Stimulated activated CD8-positive, alpha-beta memory T cell treated with anti-CD3 and anti-CD28 coated beads, Interleukin-7, amount 100 ng/mL, for 1 hour (primary cell): ENCODE measurements around the gene MAP1B.

Source experiments
- DNase-seq, 2 donors: peaks; one replicate each; pipeline ENCODE4 v3.0.0-alpha.2; 2020; ENCODE audit warnings: low read depth in 2 of 2

MAP1B gene

DNA sequence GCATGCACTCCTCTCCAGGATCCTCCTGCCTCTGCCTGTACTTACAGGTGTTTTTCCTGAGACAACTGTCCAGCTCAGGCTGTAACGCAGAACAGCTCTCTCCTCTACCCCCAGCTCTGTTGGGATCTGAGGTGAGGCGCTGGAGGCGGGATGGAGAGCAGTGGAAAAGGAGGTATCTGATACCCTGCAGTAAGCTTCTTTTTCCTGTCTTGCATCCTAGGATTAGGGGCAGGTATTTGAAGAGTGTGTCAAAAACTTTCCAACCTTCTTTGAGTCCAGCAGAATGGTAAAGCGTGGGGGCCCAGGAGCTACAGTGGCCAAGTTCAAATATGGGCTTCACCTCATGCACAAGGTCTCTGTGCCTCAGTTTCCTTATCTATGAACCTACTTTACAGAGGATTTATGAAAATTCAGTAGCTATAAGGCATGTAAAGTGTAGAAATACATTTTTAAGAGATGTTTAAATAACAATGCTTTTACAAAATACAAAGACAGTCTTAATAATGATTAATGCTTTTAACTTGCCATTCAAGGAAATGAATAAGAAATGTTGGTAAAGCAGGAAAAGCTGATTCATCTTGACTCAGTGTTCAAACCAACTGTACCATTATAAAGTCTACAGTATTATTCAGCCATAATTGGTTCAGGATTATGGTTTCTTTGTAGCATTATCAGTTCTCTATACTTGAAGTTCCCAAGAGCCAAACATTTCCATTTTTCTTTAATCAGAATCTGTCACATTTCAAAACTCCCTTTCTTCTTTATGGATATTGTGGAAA, 26.1 kb downstream of the MAP1B start:
- no peak for DNase-seq

DNA sequence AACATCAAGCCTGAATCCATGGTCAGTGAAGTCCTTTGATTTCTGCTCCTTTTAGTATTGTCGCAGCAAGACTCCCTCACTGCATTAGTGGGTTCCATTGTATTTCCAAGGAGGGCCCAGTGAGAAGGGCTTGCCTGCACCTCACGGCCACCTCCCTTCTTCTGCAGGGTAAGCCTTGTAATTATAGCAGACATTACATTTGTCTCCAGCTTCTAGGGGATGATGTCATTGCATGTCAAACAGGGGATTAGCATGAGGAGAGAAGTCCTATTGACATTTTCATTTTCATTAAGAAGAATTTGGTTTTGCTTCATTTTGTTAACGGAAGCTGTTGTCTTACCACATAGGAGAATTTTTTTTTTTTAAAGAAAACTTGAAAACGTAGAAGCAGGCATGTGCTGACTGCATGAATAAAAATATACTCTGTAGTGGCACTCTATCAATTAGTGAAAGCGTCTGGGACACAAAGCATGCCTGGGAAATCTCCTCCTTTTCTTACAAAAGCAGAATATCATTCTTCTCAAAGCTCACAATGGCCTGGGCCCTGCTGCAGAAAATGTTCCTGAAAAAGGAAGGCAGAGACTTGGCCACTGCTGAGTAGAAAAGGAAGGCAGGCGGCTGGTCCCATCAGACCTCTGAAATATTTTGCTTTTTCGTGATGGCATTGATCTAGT, 27.1 kb downstream of the MAP1B start:
- DNase-seq: no peak

DNA sequence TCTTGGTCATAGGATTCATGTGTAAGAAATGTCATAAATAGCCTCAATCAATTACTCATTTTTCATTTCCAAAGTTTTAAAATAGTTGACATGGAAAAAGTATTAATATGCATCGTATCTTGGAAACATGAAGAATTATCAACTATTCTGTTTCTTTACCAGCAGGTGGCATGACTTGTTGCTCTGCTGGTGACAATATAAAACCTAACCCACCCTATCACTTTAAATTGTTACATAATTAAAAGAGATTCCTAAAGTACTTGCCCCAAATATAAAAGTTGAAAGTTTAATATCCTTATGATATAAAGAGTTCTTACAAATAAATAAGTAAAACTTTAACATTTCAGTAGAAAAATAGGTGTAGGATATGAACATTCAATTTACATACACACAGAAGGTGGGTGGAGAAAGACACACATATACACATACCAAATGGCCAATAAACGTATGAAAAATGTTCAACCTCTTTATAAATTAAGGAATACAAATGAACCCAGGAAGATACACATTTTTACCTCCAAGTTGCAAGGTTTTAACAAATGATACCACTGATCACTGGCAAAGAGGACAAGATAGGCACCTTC, 30.6 kb downstream of the MAP1B start:
- no peak for DNase-seq

DNA sequence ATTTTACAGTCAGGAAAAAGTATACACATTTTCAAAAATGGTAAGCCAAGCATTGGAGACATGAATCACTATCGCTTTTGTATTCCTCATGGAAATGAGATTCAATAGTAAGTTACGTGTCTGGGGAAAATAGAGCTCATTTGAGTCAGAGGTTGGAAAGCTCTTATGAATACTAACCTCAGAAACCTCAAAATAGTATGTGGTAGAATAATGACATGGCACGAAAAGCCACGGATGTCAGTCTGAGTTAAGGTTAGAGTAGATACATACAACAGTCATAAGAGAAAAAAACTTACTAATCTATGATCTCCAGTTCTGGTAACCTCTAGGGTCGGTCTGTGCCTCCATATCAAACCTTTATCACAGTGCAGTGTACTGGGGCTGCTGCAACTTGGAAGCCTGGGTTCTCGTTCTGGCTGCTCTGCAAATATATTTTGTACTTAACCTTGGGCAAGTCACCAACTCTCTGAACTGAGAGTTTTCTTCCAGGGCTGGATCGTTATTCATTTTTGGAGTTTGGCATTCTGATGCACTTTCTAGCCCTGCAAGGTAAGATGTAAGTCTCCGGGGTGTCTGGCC, 31.8 kb downstream of the MAP1B start:
- no peak for DNase-seq

DNA sequence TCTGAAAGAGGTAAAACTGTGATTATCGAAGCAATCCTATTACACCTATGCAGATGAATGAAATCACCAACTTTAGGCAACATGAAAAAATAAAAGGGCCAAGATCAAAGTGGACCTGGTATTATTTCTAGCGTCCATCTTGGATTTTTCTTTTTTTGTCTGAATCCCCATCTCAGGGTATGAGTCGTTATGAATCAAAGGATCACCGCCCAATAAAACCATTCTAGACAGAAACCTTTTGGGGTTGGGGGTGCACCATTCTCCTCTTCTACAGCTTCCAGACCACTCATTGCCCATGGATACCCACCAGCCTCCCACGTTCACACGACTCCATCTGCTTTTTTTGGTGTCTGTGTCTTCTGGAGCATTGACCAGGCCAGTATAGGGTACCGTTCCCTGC, 33.4 kb downstream of the MAP1B start:
- DNase-seq: no peak

DNA sequence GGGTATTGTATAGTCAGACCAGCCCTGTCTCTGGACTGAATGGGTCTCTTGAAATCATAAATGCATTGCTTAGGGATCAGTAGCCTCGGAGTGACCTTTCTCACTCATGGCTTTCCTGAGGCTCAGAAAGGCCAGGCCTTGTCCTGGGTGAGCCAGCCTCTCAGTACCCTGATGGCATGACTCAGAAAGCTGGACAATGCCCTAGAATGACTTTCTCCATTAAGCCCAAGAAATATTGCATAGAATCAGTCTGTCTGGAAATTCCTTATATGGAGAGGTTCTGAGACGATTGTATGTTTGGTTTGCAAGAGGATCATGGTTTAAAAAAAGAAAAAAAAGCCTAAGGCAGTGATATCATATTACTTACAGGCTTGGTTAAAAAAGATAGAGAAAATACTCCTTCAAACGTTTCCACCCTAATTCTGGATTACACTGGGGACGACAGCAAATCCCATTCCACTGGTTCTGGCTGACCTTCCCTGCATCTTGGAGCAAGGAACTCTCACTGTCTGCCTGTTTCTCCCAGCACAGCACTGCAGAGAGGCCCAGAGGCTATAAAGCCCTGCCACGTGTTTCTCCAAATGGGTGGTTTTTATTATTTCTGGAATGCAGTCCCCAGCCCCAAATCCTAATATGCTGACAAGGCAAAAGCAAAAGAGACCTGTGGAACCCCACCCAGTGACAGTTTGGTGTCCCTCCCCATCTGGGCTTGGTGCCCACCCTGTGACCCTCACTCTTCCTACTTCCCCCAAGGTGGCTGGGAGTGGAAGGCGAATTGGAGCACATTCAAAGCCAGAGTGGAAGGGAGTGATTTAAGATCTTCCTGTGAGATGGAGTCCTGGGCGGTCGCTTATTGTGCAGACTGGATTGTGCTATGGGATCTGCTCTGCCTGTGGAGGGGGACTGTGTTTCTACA, 34.4 kb downstream of the MAP1B start:
- no peak for DNase-seq

DNA sequence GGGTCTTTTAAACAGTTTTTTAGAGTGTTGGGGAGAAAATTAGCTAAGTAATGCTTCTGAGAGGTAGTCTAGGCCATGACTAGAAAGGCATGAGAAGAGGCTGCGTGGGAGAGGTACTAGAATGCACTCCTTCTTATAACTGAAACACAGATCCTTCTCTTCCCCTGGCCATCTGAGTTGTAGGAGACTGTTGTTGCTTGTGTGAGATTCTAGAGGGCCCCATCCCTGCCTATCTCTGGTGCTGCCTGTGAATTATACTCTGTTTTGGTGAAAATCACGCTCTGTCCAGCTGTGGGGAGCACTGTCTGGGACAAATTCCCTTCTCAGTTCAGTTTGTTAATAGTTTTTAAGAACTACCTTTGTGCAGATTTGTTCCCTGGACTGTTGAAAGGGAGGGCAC, 37.5 kb downstream of the MAP1B start:
- DNase-seq: no peak

DNA sequence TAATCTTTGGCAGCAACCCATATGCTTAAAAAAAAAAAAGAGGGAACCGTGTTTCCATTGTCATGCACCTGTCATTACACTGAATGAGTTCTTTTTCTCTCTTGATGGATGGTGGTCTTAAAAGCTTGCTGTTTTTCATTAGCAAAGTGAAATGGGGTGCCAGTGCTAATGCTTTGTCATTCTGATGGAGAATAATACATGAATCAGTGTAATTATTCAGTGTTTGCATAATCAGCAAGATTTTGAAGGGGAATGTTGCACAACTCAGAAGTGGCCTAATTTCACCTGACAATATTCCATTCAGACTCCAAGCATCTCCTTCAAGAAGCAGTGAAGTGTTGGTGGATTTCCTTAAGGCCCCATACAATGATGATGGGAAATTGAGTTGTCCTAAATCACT, 38.1 kb downstream of the MAP1B start:
- no peak for DNase-seq

DNA sequence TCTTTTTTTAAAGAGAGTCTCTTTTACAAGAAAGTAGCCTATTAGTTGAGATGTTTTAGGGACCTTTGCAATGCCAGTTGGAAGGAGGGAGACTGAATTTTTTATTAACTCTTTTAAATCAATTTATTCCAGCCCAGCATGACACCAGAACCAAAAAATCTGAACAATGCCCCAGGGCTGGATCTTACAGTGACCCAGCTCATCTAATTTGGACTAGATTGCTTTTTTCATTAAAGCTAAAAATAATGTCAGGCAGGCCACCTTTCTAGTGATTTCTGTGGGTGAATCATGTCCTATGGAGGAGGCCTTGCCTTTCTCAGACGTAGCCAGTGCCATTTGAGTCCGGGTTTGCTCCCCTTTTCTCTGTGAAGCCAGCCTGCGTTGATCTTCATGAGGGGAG, 38.8 kb downstream of the MAP1B start:
- DNase-seq: no peak

DNA sequence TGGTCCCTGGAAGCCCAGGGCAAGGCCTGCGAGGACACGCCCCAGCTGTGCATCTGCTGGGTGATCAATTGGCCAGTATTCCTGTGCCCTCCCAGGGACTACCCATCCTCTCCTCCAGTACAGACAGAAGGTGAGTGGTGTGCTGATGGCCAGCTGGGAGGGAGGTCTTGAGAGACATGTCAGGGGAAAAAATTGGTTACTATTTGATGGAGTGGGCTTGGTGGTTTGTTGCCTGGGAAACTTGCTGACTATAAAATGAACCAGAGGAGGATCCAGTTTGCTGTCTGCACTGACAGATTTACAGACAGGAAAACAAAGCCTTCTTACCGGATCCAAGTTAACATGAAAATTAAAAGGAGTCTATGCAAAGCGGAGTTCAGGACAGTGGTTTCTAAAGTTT, 40.3 kb downstream of the MAP1B start:
- no peak for DNase-seq

DNA sequence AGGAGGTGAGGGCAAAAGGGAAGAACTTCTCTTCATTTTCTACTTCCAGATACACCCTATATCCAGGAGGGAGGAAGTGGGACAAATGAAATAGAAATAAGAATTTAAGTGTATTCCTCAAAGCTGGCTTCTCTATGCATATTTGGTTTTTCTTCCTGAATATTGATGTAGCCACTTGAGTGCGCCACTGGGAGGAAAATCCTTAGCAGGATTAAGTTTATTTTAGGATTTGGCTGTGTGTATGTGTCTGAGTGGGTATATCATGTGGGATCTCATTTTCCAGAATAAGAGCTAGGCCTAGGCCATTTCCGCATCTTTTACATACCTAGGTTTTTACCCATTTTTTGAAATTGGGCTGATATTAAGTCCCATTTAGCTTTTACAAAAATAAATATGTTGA, 42.5 kb downstream of the MAP1B start:
- no peak for DNase-seq

DNA sequence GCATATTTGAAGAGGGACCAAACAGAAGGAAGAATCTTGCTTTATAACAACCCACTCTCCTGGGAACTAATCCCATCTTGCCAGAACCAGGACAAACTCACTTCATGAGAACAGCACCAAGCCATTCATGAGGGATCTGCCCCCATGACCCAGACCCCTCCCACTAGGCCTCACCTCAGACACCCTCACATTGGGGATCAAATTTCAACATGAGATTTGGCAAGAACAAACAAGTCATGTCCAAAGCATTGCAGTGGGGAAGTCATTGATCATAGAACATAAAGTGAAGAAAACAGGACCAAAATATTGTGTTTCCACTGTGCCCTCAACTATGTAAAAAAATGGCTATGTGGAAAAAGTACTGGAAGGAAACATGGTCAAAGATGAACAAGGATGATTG, 43.9 kb downstream of the MAP1B start:
- DNase-seq: no peak

DNA sequence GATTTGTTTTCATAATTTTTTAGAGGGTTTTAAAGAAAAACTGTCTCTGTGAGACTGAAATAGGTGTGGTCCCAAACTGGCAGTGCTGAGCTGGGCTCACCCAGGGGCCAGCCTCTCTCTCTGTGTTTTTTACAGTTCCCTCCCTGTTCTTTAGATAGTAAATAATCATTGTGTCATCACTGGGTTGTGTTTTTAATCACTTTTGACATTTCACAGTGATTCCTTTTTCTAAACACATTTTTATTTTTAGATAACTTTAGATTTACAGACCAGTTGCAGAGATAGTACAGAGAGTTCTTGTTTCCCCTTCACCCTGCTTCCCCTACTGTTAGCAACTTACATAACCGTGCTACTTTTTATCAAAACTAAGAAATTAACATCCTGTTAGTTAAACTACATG, 44.4 kb downstream of the MAP1B start:
- no peak for DNase-seq

DNA sequence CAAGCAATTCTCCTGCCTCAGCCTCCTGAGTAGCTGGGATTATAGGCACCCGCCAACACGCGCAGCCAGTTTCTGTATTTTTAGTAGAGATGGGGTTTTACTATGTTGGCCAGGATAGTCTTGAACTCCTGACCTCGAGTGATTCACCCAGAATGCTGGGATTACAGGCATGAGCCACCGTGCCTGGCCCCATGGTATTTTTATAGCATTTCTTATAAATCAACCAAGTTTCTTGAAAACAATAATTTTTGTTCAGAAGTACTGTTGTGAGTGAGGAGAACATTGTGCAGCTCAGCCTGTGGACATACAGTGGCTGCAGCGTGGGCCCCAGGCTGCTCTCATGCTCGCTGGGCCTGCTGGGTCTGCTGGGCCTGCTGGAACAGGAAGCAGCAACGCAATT, 45.3 kb downstream of the MAP1B start:
- no peak for DNase-seq

DNA sequence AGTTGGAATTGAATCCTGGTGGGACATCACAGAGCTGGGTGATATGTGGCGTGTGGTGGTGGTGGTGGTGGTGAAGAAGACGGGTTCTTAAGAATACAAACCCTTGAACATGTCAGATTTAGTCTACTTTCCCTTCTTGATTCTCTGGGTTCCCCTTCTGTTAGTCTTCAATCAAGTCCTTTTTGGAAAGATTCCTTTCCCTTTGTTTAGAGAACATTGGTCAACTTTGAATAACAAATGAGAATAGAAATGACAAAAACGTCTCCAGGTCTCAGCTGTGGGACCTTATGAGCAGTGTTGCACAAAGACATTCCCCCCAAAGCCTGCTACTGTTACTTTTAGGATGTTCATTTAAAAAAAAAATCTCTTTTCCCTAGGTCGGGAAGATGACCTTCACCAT, 46.3 kb downstream of the MAP1B start:
- no peak for DNase-seq

DNA sequence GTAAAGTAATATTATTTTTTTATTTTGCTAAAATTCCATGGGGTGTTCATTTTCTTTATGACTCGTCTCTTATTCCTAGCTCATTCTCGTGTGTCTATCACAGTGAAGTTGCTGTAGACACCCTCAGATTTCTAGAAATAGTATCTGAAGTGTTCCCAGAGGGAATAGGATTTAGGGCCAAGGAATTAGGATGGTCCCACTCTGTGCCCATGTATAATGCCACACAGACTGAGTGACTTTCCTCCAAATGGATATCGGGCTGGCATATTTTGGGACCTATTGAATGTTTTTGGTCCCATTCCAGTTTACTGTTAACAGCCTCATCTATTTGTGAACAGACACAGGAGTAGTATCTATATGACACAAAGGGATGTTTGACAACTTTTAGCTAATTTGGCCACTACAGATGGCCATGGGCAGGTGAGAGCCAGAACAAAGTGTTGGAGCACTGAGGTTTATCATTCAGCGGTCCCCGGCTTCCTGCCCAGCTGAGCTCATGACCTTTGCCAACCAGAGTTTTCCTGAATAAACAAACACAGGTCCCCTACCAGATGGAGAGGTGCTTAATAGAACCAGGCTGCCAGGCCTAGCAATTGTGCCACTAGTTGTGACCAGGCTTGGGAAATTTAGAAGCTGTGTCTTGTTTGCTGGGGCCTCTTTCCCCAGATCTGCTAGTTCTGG, 46.9 kb downstream of the MAP1B start:
- no peak for DNase-seq

DNA sequence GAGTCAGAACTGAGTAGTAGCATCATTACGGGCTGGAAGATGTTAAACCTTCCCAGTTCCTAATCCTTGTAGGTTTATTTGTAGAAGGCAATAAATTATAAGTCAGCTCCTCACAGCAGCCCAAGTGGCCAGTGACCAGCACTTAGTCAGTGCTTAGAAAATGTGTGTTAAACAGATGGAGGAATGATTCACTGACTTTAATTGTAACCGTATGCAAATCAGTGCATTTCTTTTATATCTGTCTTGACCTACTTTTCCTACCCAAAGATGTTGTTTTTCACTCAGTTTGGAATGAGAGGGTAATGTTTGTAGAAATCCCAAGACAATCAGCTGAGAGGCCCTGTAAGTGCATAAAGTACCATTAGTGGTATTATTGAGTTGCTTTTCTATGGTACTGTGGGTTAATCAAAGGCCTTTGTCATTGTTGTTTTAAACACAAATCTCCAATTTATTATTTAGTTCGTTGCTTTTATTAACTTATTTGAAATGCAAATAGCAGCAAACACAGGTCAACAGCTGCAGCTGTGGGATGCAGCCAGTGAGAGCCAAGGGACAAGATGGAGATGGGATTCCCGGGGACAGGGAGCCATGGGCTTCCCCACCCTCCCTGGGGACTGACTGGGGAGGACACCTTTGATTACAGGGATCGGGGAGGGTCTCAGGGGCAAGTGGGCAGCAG, 49.8 kb downstream of the MAP1B start:
- DNase-seq: no peak

DNA sequence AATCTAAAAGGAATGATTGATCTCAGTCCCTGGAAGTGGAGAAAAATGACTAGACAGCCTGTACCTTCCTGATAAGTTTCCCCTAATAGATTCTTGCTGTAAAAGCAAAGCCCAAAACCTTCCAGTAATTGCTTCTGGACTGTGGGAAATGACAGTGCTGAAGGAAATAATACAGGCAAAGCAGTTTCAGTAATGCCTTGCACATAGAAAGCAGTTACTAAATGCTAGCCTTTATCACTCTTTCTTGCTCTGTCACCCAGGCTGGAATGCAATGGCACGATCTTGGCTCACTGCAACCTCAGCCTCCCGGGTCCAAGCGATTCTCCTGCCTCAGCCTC, 50.3 kb downstream of the MAP1B start:
- DNase-seq: no peak

DNA sequence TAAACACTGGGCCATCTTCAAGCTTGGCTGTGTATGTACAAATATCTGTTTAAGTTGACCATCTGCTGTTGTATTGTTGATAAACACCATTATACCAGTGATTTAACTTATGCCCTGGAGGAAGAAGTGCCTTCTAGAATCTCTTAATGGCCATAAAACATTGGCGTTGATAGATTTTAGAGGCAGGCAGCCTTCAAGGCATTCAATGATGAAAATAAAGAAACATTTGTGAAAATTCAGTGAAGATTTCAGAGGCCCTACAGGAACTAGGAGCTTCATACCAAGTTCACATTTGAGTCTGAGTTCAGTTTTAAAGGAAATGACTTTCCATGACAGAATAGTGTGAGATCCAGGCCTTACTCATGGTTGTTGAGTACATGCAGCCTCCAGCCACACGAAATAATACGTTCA, 52.2 kb downstream of the MAP1B start:
- DNase-seq: no peak

DNA sequence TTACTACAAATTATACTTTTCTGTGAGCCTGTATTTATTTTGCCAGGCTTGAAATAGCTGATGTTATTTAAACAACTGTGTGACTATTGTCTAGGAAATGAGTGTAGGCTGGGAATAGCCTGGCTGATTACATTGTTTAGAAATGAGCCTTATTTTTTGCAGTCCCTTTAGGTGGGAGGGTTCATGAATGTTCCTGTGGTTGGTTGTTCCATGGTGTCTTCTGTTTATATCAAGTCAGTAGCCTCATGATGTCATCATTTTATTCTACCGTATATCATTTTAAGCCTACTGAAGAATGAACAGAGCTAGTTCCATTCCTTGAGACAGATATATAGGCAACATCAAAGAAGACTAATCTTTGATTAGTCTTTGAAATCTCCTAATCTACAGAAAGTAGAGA, 53.1 kb downstream of the MAP1B start:
- DNase-seq: no peak

DNA sequence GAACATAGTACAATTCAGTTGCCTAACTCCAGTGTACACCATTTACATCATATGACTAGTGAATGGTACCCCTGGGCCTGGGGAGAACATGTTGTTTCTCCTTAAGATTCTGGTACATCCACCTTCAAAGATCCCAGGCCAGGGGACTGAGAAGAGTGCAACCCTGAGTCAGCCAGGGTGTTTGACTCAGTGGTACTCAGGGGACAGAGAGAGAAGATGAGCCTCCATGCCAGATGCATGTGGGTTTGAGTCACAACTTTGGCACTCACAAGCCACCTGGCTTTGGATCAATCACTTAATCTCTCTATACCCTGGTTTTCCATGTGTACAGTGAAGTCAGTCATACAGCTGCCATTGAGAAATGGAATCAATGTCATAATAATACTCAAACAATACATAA, 53.7 kb downstream of the MAP1B start:
- DNase-seq: no peak
